HEK293T (cell line): ENCODE data around the gene IL1R2.

Experiments used
- ARNT ChIP-seq: fragments of 450-650 bp; IDR thresholded peaks from 2 replicates; pipeline ENCODE4 v1.6.1; 2017; ENCODE audit warnings: mild to moderate bottlenecking
- BHLHE40 ChIP-seq: fragments of 450-650 bp; IDR thresholded peaks from 2 replicates; pipeline ENCODE4 v1.6.1; 2016; ENCODE audit warnings: mild to moderate bottlenecking, moderate library complexity, borderline replicate concordance
- CTBP1 ChIP-seq: fragments of 450-650 bp; IDR thresholded peaks from 2 replicates; pipeline ENCODE4 v1.6.1; 2016; ENCODE audit warnings: borderline replicate concordance
- ELF4 ChIP-seq: fragments of 450-650 bp; IDR thresholded peaks from 2 replicates; pipeline ENCODE4 v1.6.1; 2017; ENCODE audit warnings: antibody characterized with exemption
- FOXA1 ChIP-seq: fragments of 450-650 bp; IDR thresholded peaks from 2 replicates; pipeline ENCODE4 v1.6.1; 2016; ENCODE audit warnings: mild to moderate bottlenecking
- FOXK2 ChIP-seq: fragments of 450-650 bp; IDR thresholded peaks from 2 replicates; pipeline ENCODE4 v1.6.1; 2016; ENCODE audit warnings: mild to moderate bottlenecking
- HDGF ChIP-seq: fragments of 450-650 bp; IDR thresholded peaks from 2 replicates; pipeline ENCODE4 v1.6.1; 2017; ENCODE audit warnings: antibody characterized with exemption, borderline replicate concordance
- L3MBTL2 ChIP-seq: fragments of 450-650 bp; conservative IDR thresholded peaks from 2 replicates; pipeline ENCODE4 v1.6.1; 2016; ENCODE audit warnings: mild to moderate bottlenecking
- LEF1 ChIP-seq: fragments of 450-650 bp; IDR thresholded peaks from 2 replicates; pipeline ENCODE4 v1.6.1; 2017; ENCODE audit warnings: mild to moderate bottlenecking, borderline replicate concordance
- SP1 ChIP-seq: fragments of 450-650 bp; IDR thresholded peaks from 2 replicates; pipeline ENCODE4 v1.6.1; 2017
- SUZ12 ChIP-seq: fragments of 450-650 bp; IDR thresholded peaks from 2 replicates; pipeline ENCODE4 v1.6.1; 2016; ENCODE audit warnings: mild to moderate bottlenecking
- TARDBP ChIP-seq: fragments of 450-650 bp; IDR thresholded peaks from 2 replicates; pipeline ENCODE4 v1.6.1; 2016
- TF ChIP-seq, protein P1 (sequence below): fragments of 450-650 bp; IDR thresholded peaks from 2 replicates; pipeline ENCODE4 v1.6.1; 2016

DNA sequence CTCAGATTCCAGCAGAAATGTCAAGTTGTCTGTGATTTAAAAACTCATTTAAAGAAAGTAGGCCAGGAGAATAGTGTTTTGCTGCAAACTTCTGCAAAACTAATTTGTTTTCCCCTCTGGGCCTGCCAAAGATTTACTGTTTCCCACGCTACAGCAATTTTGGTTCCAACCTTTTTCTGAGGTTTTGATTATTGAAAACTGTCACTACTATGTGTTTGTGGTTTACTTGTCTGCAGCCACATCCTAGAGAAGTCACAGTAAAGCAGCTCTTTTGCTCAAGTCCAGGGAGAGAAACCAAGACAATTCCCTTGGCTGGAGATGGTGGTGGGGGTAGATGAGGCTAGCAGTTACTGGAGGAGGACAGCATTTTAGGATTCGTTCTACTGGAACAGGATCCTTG, 12.8 kb downstream of the IL1R2 start:
- TF ChIP-seq TARDBP (no peak), FOXK2 (no peak), SUZ12 (no peak), ELF4 (no peak), FOXA1 (no peak), HDGF (no peak), BHLHE40 (no peak), SP1 (no peak), L3MBTL2 (no peak), CTBP1 (no peak), ARNT (no peak), LEF1 (no peak)
- TF ChIP-seq, protein P1, sequence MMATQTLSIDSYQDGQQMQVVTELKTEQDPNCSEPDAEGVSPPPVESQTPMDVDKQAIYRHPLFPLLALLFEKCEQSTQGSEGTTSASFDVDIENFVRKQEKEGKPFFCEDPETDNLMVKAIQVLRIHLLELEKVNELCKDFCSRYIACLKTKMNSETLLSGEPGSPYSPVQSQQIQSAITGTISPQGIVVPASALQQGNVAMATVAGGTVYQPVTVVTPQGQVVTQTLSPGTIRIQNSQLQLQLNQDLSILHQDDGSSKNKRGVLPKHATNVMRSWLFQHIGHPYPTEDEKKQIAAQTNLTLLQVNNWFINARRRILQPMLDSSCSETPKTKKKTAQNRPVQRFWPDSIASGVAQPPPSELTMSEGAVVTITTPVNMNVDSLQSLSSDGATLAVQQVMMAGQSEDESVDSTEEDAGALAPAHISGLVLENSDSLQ, result no peak
